Stimulated activated CD4-positive, alpha-beta T cell treated with anti-CD3 and anti-CD28 coated beads, Interleukin-15, amount 100 ng/mL, for 48 hours (primary cell): ENCODE results near the gene MCU.
"Not testable (repeated sequence)": the region's sequence is repeated elsewhere in the genome, so short reads cannot be mapped to it uniquely, and the experiment has no call there.

Experiments
- DNase-seq, 2 donors: peaks; one replicate each; pipeline ENCODE4 v3.0.0-alpha.2; 2020; ENCODE audit warnings: low read depth in 2 of 2

Gene MCU

GRCh38 chr10:72730479-72730878, 38.5 kb downstream of the MCU start:
- no peak for DNase-seq

- no peak for DNase-seq
Measured at GRCh38 chr10:72731916-72732419, 40.0 kb downstream of the MCU start.

GRCh38 chr10:72732521-72732920, 40.6 kb downstream of the MCU start:
- no peak for DNase-seq

- DNase-seq, result no peak
Measured at GRCh38 chr10:72733989-72734388, 42.0 kb downstream of the MCU start.

- DNase-seq, result no peak
Measured at GRCh38 chr10:72735288-72735936, 43.5 kb downstream of the MCU start.

- no peak for DNase-seq
Measured at GRCh38 chr10:72736176-72736827, 44.4 kb downstream of the MCU start.

GRCh38 chr10:72736828-72737220, 44.9 kb downstream of the MCU start:
- DNase-seq, result no peak

- DNase-seq, result not testable (repeated sequence)
Measured at GRCh38 chr10:72737357-72737756, 45.4 kb downstream of the MCU start.

- DNase-seq, result no peak
Measured at GRCh38 chr10:72738486-72738885, 46.5 kb downstream of the MCU start.

GRCh38 chr10:72740528-72740927, 48.6 kb downstream of the MCU start:
- no peak for DNase-seq

- DNase-seq, result no peak
Measured at GRCh38 chr10:72742092-72742491, 50.1 kb downstream of the MCU start.

- no peak for DNase-seq
Measured at GRCh38 chr10:72742797-72743196, 50.9 kb downstream of the MCU start.

- no peak for DNase-seq
Measured at GRCh38 chr10:72744566-72744965, 52.6 kb downstream of the MCU start.

GRCh38 chr10:72746426-72747363, 54.8 kb downstream of the MCU start:
- DNase-seq, result no peak

- no peak for DNase-seq
Measured at GRCh38 chr10:72747521-72747920, 55.6 kb downstream of the MCU start.

- DNase-seq, result no peak
Measured at GRCh38 chr10:72753760-72754231, 61.9 kb downstream of the MCU start.

- no peak for DNase-seq
Measured at GRCh38 chr10:72754275-72755032, 62.5 kb downstream of the MCU start.

GRCh38 chr10:72756674-72757385, 64.9 kb downstream of the MCU start:
- DNase-seq, result no peak

- DNase-seq, result no peak
Measured at GRCh38 chr10:72757732-72758131, 65.8 kb downstream of the MCU start.

- DNase-seq, result not testable (repeated sequence)
Measured at GRCh38 chr10:72758930-72759329, 67.0 kb downstream of the MCU start.

GRCh38 chr10:72759584-72759983, 67.6 kb downstream of the MCU start:
- DNase-seq, result no peak
